H1 (cell line): Measurements from ENCODE around the gene ASPRV1. TPM values are rescaled to one million over a fixed set of nuclear protein-coding genes. Genes with fewer than 3 reads are reported as not detected.

Experiments used
- CBX8 ChIP-seq: fragments of 300-800, 300-1000 bp; sonication (generic); IDR thresholded peaks from 2 replicates; pipeline ENCODE4 v1.7.1; 2016; ENCODE audit warnings: low read depth, low read length, borderline replicate concordance
- KDM5A ChIP-seq: fragments of 200-600 bp; IDR thresholded peaks from 2 replicates; pipeline ENCODE4 v1.7.1; 2012; ENCODE audit warnings: mild to moderate bottlenecking, low read length, inconsistent platforms, mixed read lengths
- polyA plus RNA-seq, 7 experiments: library from polyadenylated mRNA; depleted of rRNA in 3 of 7; stranded (reverse) in 5 of 7; unstranded in 2 of 7; fragments of >200 nt in 5 of 7; fragments of 200-250 nt in 2 of 7; gene quantifications; 1 replicate in 5 of 7; 2 replicates in 1 of 7; 4 replicates in 1 of 7; pipeline versions ENCODE4 v1.2.1 to v1.2.3, GENCODE V29; 2011 to 2013; ENCODE audit warnings: missing spikeins in 2 of 7, mixed read lengths in 2 of 7
- total RNA-seq: library from RNA; stranded (reverse); fragmentation: NEBNext Ultra II Directional; extraction: Animal tissue kit (Norgen Biotek cat#: 25700); gene quantifications from 2 replicates; pipeline ENCODE4 v1.2.1, GENCODE V29; 2021

Gene ASPRV1
- total and polyA plus RNA-seq, 2 of the 8 experiments (the other 6 are each of a cell fraction or from before 2014, with no cell fraction given), result 0.59 to 0.95 TPM

GRCh38 chr2:69923116-69923515 lies 38.3 kb downstream of the ASPRV1 start (continued):
- no peak for TF ChIP-seq KDM5A
- no peak for TF ChIP-seq CBX8
